Right atrium auricular region (tissue), 2 donors: Measurements from ENCODE around the gene MRPS30. TPM values are rescaled to one million over a fixed set of nuclear protein-coding genes. Genes with fewer than 3 reads are reported as not detected.

Source experiments
- DNase-seq: peaks from one replicate; pipeline ENCODE4 v3.0.0-alpha.2; 2019; ENCODE audit warnings: low spot score
- H3K27ac ChIP-seq, 2 donors: fragments of 200-600 bp; sonication (generic); 1 replicate in 1 of 2; 2 replicates in 1 of 2; pipeline ENCODE4 v1.5.1; 2016 to 2019
- H3K27me3 ChIP-seq, 2 donors: fragments of 200-600 bp; sonication (generic); one replicate each; pipeline versions ENCODE4 v1.5.1 to v1.6.0; 2017 to 2019
- H3K36me3 ChIP-seq: fragments of 200-600 bp; sonication (generic); one replicate; pipeline ENCODE4 v1.5.1; 2016
- H3K4me1 ChIP-seq, 2 donors: fragments of 200-600 bp; sonication (generic); one replicate each; pipeline versions ENCODE4 v1.5.1 to v1.6.0; 2017 to 2019
- H3K4me3 ChIP-seq, 2 donors: fragments of 200-600 bp; sonication (generic); 1 replicate in 1 of 2; 2 replicates in 1 of 2; pipeline ENCODE4 v1.5.1; 2017 to 2019; ENCODE audit warnings: mild to moderate bottlenecking in 1 of 2, moderate library complexity in 1 of 2
- H3K9me3 ChIP-seq, 2 donors: fragments of 200-600 bp; sonication (generic); one replicate each; pipeline ENCODE4 v1.5.1; 2019
- CTCF ChIP-seq, 2 donors: fragments of 200-600 bp; sonication (generic); IDR thresholded peaks; one replicate each; pipeline ENCODE4 v1.5.1; 2019; ENCODE audit warnings: antibody characterized with exemption in 2 of 2
- total RNA-seq, 2 donors: library from RNA; depleted of rRNA; stranded (reverse); fragments of >200 nt; gene quantifications; one replicate each; pipeline ENCODE4 v1.1.0, GENCODE V29; 2016

Gene MRPS30
- total RNA-seq, 2 donors from 2014 or later, result 69.8 to 110 TPM

GRCh38 chr5:44842496-44843282, 33.9 kb downstream of the MRPS30 start:
- Histone ChIP-seq H3K36me3 (no peaks in the 10 kb centered on the region), H3K4me3 (no peak overlapping the region), H3K27ac (no peak overlapping the region), H3K27me3 (no peaks in the 10 kb centered on the region), H3K9me3 (no peaks in the 10 kb centered on the region), H3K4me1 (no peaks in the 10 kb centered on the region)
- no peak for DNase-seq
- no peak for TF ChIP-seq CTCF (IDR thresholded peaks at IDR 0.05)

- no peak for TF ChIP-seq CTCF (IDR thresholded peaks at IDR 0.05)
- Histone ChIP-seq H3K27me3 (no peaks in the 10 kb centered on the region), H3K27ac (no peak overlapping the region), H3K4me1 (no peaks in the 10 kb centered on the region), H3K4me3 (no peak overlapping the region), H3K36me3 (no peaks in the 10 kb centered on the region), H3K9me3 (no peaks in the 10 kb centered on the region)
- no peak for DNase-seq
Observed at GRCh38 chr5:44844744-44845143, 36.0 kb downstream of the MRPS30 start.

GRCh38 chr5:44845777-44846176, 37.0 kb downstream of the MRPS30 start:
- no peak for TF ChIP-seq CTCF (IDR thresholded peaks at IDR 0.05)
- H3K4me3 ChIP-seq, result no peak overlapping the region
- DNase-seq, result no peak
- H3K27me3 ChIP-seq, result no peaks in the 10 kb centered on the region
- no peaks in the 10 kb centered on the region for H3K36me3 ChIP-seq
- H3K9me3 ChIP-seq, result no peaks in the 10 kb centered on the region
- H3K4me1 ChIP-seq, result no peaks in the 10 kb centered on the region
- H3K27ac ChIP-seq, result no peak overlapping the region

- no peaks in the 10 kb centered on the region for H3K9me3 ChIP-seq
- no peak overlapping the region for H3K27ac ChIP-seq
- no peak for DNase-seq
- H3K27me3 ChIP-seq, result no peaks in the 10 kb centered on the region
- TF ChIP-seq CTCF (IDR thresholded peaks at IDR 0.05), result no peak
- no peak overlapping the region for H3K4me3 ChIP-seq
- no peaks in the 10 kb centered on the region for H3K36me3 ChIP-seq
- no peaks in the 10 kb centered on the region for H3K4me1 ChIP-seq
Observed at GRCh38 chr5:44847206-44847852, 38.6 kb downstream of the MRPS30 start.

- no peak for DNase-seq
- TF ChIP-seq CTCF (IDR thresholded peaks at IDR 0.05), result no peak
- Histone ChIP-seq H3K4me1 (no peaks in the 10 kb centered on the region), H3K9me3 (no peaks in the 10 kb centered on the region), H3K4me3 (no peak overlapping the region), H3K36me3 (no peaks in the 10 kb centered on the region), H3K27me3 (no peaks in the 10 kb centered on the region), H3K27ac (no peak overlapping the region)
Observed at GRCh38 chr5:44860267-44860666, 51.5 kb downstream of the MRPS30 start.
